HG02840 (cell line): ENCODE results near the gene NACC2.
"Not testable (repeated sequence)": the region's sequence is repeated elsewhere in the genome, so short reads cannot be mapped to it uniquely, and the experiment has no call there.

Experiments
- ATAC-seq: cut with Tn5 transposase; IDR thresholded peaks from one replicate; pipeline ENCODE4 v1.9.1; 2021; ENCODE audit warnings: mild to moderate bottlenecking, moderate library complexity, moderate number of reproducible peaks; ENCODE audit not compliant: unreplicated experiment, low FRiP score

The NACC2 gene

GRCh38 chr9:136111190-136111589, 16.1 kb upstream of the NACC2 start:
- no peak for ATAC-seq

GRCh38 chr9:136110082-136111061, 15.3 kb upstream of the NACC2 start:
- ATAC-seq, result peak; percentile 5

GRCh38 chr9:136109351-136110081, 14.4 kb upstream of the NACC2 start:
- ATAC-seq, result peak; percentile 80

- ATAC-seq, result no peak
Measured at GRCh38 chr9:136108648-136109266, 13.7 kb upstream of the NACC2 start.

GRCh38 chr9:136107953-136108647, 13.0 kb upstream of the NACC2 start:
- no peak for ATAC-seq

- no peak for ATAC-seq
Measured at GRCh38 chr9:136107155-136107952, 12.3 kb upstream of the NACC2 start.

- ATAC-seq, result no peak
Measured at GRCh38 chr9:136105398-136106135, 10.5 kb upstream of the NACC2 start.

- ATAC-seq, result no peak
Measured at GRCh38 chr9:136104916-136105315, 9.8 kb upstream of the NACC2 start.

GRCh38 chr9:136104488-136104800, 9.4 kb upstream of the NACC2 start:
- no peak for ATAC-seq

- ATAC-seq, result no peak
Measured at GRCh38 chr9:136103651-136104487, 8.8 kb upstream of the NACC2 start.

GRCh38 chr9:136101615-136102074, 6.6 kb upstream of the NACC2 start:
- ATAC-seq, result not testable (repeated sequence)

- ATAC-seq, result no peak
Measured at GRCh38 chr9:136100700-136101614, 5.9 kb upstream of the NACC2 start.

GRCh38 chr9:136099542-136099941, 4.5 kb upstream of the NACC2 start:
- no peak for ATAC-seq

- no peak for ATAC-seq
Measured at GRCh38 chr9:136098844-136099243, 3.8 kb upstream of the NACC2 start.

- no peak for ATAC-seq
Measured at GRCh38 chr9:136098210-136098609, 3.1 kb upstream of the NACC2 start.

GRCh38 chr9:136096505-136097001, 1.5 kb upstream of the NACC2 start:
- ATAC-seq, result no peak
